Loucy (cell line): ENCODE results near the gene ATG16L1.

Experiments
- EZH2phosphoT487 ChIP-seq: fragments of 200-600 bp; IDR thresholded peaks from 2 replicates; pipeline ENCODE4 v1.6.1; 2018; ENCODE audit warnings: antibody characterized with exemption, mild to moderate bottlenecking, moderate library complexity, borderline replicate concordance
- TF ChIP-seq, protein P1 (sequence below): fragments of 200-600 bp; sonication (generic); conservative IDR thresholded peaks from 2 replicates; pipeline ENCODE4 v1.5.1; 2014; ENCODE audit warnings: mild to moderate bottlenecking, antibody characterized with exemption, low read length

- TF ChIP-seq, protein P1, sequence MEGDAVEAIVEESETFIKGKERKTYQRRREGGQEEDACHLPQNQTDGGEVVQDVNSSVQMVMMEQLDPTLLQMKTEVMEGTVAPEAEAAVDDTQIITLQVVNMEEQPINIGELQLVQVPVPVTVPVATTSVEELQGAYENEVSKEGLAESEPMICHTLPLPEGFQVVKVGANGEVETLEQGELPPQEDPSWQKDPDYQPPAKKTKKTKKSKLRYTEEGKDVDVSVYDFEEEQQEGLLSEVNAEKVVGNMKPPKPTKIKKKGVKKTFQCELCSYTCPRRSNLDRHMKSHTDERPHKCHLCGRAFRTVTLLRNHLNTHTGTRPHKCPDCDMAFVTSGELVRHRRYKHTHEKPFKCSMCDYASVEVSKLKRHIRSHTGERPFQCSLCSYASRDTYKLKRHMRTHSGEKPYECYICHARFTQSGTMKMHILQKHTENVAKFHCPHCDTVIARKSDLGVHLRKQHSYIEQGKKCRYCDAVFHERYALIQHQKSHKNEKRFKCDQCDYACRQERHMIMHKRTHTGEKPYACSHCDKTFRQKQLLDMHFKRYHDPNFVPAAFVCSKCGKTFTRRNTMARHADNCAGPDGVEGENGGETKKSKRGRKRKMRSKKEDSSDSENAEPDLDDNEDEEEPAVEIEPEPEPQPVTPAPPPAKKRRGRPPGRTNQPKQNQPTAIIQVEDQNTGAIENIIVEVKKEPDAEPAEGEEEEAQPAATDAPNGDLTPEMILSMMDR: no peak; the same call in 1 of the 2 replicates
- TF ChIP-seq EZH2phosphoT487: no peak
Observed at GRCh38 chr2:233311241-233311926, 59.9 kb downstream of the ATG16L1 start.
